PC-9 (cell line): ENCODE measurements around the gene SLC13A4. TPM values are rescaled to one million over a fixed set of nuclear protein-coding genes. Genes with fewer than 3 reads are reported as not detected.
A peak's percentile ranks its signal among the peaks of the same experiment; 100 is the strongest.

ENCODE experiments used
- BruUV-seq: library from RNA; stranded (reverse); fragments of 400-500 nt; replicated peaks from 2 replicates; lab custom pipeline; 2021; lab: Mats Ljungman, UMichigan
- CTCF ChIA-PET: fragments of 300-600 bp; sonication (Branson Sonifier 250); formaldehyde crosslinking; loops from one replicate; lab custom pipeline; 2022; ENCODE audit warnings: antibody characterized with exemption; lab: Charles Lee
- POLR2A ChIA-PET: fragments of 300-600 bp; sonication (Branson Sonifier 250); formaldehyde crosslinking; loops from one replicate; lab custom pipeline; 2022; ENCODE audit warnings: antibody characterized with exemption; ENCODE audit not compliant: unreplicated experiment; lab: Charles Lee
- DNase-seq, 2 experiments: peaks; one replicate each; pipeline versions ENCODE4 v3.0.0 to v3.0.0-alpha.2; 2015 to 2022; ENCODE audit warnings: mixed read lengths in 1 of 2
- H2AFZ ChIP-seq: fragments of 200-600 bp; sonication (generic); 2 replicates; pipeline ENCODE4 v1.8.1; 2017; ENCODE audit warnings: antibody characterized with exemption
- H3F3A ChIP-seq: fragments of 200-600 bp; sonication (generic); 2 replicates; pipeline ENCODE4 v1.8.1; 2017; ENCODE audit warnings: antibody characterized with exemption, mild to moderate bottlenecking, low read depth; ENCODE audit not compliant: insufficient read depth
- H3K27ac ChIP-seq: fragments of 200-600 bp; sonication (generic); 2 replicates; pipeline ENCODE4 v1.6.1; 2016; ENCODE audit warnings: mixed run types
- H3K27me3 ChIP-seq: fragments of 200-600 bp; sonication (generic); 2 replicates; pipeline ENCODE4 v1.6.1; 2016; ENCODE audit warnings: low read depth, mixed run types; ENCODE audit not compliant: insufficient read depth
- H3K36me3 ChIP-seq: fragments of 200-600 bp; sonication (generic); 2 replicates; pipeline ENCODE4 v1.6.1; 2016; ENCODE audit warnings: low read depth, mixed run types
- H3K4me1 ChIP-seq: fragments of 200-600 bp; sonication (generic); replicated peaks from 2 replicates; pipeline ENCODE4 v1.6.1; 2016; ENCODE audit warnings: mixed run types; ENCODE audit not compliant: insufficient read depth
- H3K4me2 ChIP-seq: fragments of 200-600 bp; sonication (generic); 2 replicates; pipeline ENCODE4 v1.6.1; 2017; ENCODE audit warnings: mixed run types
- H3K4me3 ChIP-seq: fragments of 200-600 bp; sonication (generic); 2 replicates; pipeline ENCODE4 v1.6.1; 2016; ENCODE audit warnings: mixed run types
- H3K79me2 ChIP-seq: fragments of 200-600 bp; sonication (generic); 2 replicates; pipeline ENCODE4 v1.6.1; 2017; ENCODE audit warnings: low read depth, mixed run types
- H3K9me2 ChIP-seq: fragments of 200-600 bp; sonication (generic); 2 replicates; pipeline ENCODE4 v1.8.1; 2017; ENCODE audit warnings: mild to moderate bottlenecking; ENCODE audit not compliant: insufficient read depth
- H3K9me3 ChIP-seq: fragments of 200-600 bp; sonication (generic); 2 replicates; pipeline ENCODE4 v1.8.1; 2016; ENCODE audit warnings: low read depth; ENCODE audit not compliant: insufficient read depth
- H4K20me1 ChIP-seq: fragments of 200-600 bp; sonication (generic); 2 replicates; pipeline ENCODE4 v1.8.1; 2017; ENCODE audit not compliant: insufficient read depth
- EZH2 ChIP-seq: fragments of 200-600 bp; sonication (generic); IDR thresholded peaks from 2 replicates; pipeline ENCODE4 v1.8.0; 2017; ENCODE audit warnings: antibody characterized with exemption, low read depth
- intact Hi-C: fragments of 100-400 bp; cut with micrococcal nuclease; formaldehyde crosslinking; loops from one replicate; pipeline ENCODE4 v1.10.0; 2022; ENCODE audit not compliant: unreplicated experiment
- total RNA-seq: library from RNA; stranded (reverse); gene quantifications from 2 replicates; pipeline ENCODE4 v1.2.3, GENCODE V29; 2021
- TF ChIP-seq, protein P1 (sequence below): fragments of 200-600 bp; sonication (generic); conservative IDR thresholded peaks from 2 replicates; pipeline ENCODE4 v1.6.1; 2017; ENCODE audit warnings: mixed run types, antibody characterized with exemption, mild to moderate bottlenecking, moderate library complexity

SLC13A4 gene
- total RNA-seq, 1 experiment from 2014 or later: not detected

DNA sequence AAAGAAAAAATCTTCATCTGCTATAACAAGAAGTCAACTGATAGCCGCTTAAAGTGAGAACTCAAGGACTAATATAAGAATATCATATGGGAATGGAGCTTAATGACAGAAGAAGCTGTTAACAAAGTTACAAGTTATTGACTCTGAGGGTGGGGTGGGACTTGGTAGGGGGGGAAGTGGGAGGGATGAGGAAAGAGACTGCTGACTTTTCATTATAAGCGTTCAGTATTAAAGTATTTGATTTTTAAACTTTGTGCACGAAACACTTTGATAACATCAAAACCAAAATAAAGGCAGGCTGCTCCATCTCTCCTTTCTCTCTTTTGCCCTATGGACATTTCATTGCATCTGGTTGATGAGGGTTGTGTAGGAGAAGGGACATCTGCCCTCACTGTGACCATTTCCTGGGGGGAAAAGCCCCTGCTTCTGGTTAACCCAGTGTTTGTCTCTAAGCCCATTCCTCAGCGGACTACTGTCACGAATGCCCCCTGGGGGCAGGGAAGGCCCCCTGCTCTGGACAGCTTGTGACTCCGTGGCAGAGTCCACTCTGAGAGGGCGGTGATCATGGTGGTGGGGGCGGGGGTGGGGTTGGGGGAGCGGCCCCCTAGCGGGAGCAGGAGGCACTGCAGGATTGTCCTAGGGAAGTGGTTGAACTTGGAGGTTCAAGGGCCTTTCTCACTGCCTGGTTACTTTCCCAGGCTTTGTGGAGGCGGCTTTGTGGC is 17.4 kb downstream of the SLC13A4 start:
- DNase-seq: no peak
- BruUV-seq: no TSS peak

DNA sequence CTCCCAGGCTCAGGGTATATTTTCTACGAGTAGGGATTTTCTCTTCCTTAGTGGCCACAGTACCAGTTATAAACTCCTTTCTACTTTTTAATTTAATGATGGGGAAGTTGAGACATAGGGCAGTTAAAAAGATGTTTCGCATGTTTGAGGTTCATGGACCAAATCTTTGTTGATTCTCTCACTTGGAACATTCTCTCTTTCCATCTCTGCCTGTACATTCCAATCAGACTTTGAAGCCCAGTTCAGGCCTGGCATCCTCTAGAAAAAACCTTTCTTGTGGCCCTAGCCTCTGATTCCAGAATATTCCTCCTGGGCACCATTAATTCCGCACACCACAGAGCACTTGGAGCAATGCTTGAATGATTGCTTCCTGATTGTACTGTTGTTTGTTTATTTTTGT is 18.5 kb downstream of the SLC13A4 start:
- Histone ChIP-seq H3K36me3 (no peaks in the 10 kb centered on the region), H3K4me1 (peaks cover 40% of the 10 kb centered on the region), H3K4me3 (no peak overlapping the region), H3K27me3 (no peaks in the 10 kb centered on the region), H3K4me2 (no peak overlapping the region), H3F3A (peaks cover 33% of the 10 kb centered on the region), H3K27ac (no peak overlapping the region), H4K20me1 (no peaks in the 10 kb centered on the region), H2AFZ (no peak overlapping the region), H3K9me3 (no peaks in the 10 kb centered on the region), H3K9me2 (no peaks in the 10 kb centered on the region), H3K79me2 (no peaks in the 10 kb centered on the region)
- intact Hi-C loops: no loop called here
- BruUV-seq: no TSS peak
- POLR2A ChIA-PET: no interaction called here
- TF ChIP-seq, protein P1, sequence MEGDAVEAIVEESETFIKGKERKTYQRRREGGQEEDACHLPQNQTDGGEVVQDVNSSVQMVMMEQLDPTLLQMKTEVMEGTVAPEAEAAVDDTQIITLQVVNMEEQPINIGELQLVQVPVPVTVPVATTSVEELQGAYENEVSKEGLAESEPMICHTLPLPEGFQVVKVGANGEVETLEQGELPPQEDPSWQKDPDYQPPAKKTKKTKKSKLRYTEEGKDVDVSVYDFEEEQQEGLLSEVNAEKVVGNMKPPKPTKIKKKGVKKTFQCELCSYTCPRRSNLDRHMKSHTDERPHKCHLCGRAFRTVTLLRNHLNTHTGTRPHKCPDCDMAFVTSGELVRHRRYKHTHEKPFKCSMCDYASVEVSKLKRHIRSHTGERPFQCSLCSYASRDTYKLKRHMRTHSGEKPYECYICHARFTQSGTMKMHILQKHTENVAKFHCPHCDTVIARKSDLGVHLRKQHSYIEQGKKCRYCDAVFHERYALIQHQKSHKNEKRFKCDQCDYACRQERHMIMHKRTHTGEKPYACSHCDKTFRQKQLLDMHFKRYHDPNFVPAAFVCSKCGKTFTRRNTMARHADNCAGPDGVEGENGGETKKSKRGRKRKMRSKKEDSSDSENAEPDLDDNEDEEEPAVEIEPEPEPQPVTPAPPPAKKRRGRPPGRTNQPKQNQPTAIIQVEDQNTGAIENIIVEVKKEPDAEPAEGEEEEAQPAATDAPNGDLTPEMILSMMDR: no peak
- TF ChIP-seq EZH2: no peak
- CTCF ChIA-PET: no interaction called here
- DNase-seq: no peak

More for the DNA sequence above, 17.4 kb downstream of the SLC13A4 start:
- H3K4me3 ChIP-seq: no peak overlapping the region
- no peak overlapping the region for H3K27ac ChIP-seq
- TF ChIP-seq, protein P1: peak; percentile 74
- TF ChIP-seq EZH2: no peak
- H3F3A ChIP-seq: peaks cover 41% of the 10 kb centered on the region
- POLR2A ChIA-PET: interaction anchor here (0.5 to 0.7 kb wide), 2 partner anchors 46 to 256 kb away, joined by 3 to 9 read pairs; no protein-coding TSS in a partner anchor
- no peaks in the 10 kb centered on the region for H3K27me3 ChIP-seq
- CTCF ChIA-PET: interaction anchor here (0.7 to 1.1 kb wide), 4 partner anchors 34 to 264 kb away, joined by 3 to 6 read pairs (median 4); no protein-coding TSS in a partner anchor
- intact Hi-C loops: loop anchor here (5.0 kb wide), 2 partner anchors 37 to 62 kb away; partner anchors contain the start of gene FAM180A
- H2AFZ ChIP-seq: no peak overlapping the region
- no peaks in the 10 kb centered on the region for H3K36me3 ChIP-seq
- no peaks in the 10 kb centered on the region for H3K9me2 ChIP-seq
- H4K20me1 ChIP-seq: no peaks in the 10 kb centered on the region
- H3K79me2 ChIP-seq: no peaks in the 10 kb centered on the region
- H3K4me2 ChIP-seq: no peak overlapping the region
- H3K9me3 ChIP-seq: no peaks in the 10 kb centered on the region
- H3K4me1 ChIP-seq: peaks cover 51% of the 10 kb centered on the region

DNA sequence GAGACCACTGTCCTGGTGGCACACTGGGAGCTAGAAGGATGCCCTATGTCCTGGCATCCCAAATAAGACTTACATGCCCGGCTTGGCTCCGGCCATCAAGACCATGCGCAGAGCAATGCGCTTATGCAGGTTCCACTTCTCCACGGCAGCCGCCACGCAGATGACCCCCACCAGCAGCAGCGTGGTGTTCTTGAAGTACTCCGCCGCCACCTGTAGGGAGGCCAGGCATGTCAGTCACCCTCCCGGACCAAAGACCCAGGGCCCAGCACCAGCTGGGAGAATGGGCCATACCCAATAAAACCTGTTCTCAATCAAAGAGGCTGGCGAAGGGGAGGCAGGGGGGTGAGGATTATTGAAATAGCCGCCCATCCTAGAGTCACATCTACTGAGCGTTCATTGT is 19.9 kb downstream of the SLC13A4 start:
- no peak for DNase-seq
- intact Hi-C loops: no loop called here
- peak overlapping the region; percentile 93 for H3K27ac ChIP-seq
- ChIA-PET CTCF (interaction anchor here (0.5 kb wide), 1 partner anchor 301 kb away, joined by 3 read pairs; no protein-coding TSS in a partner anchor), POLR2A (no interaction called here)
- no TSS peak for BruUV-seq
- H3K9me2 ChIP-seq: no peaks in the 10 kb centered on the region
- H3K4me1 ChIP-seq: peaks cover 30% of the 10 kb centered on the region
- H3K36me3 ChIP-seq: no peaks in the 10 kb centered on the region
- peak overlapping the region; percentile 35; the same call in 1 of the 2 replicates for H3K4me3 ChIP-seq
- no peaks in the 10 kb centered on the region for H3K27me3 ChIP-seq
- H2AFZ ChIP-seq: no peak overlapping the region; the same call in 1 of the 2 replicates
- H4K20me1 ChIP-seq: no peaks in the 10 kb centered on the region
- no peaks in the 10 kb centered on the region for H3K79me2 ChIP-seq
- H3K4me2 ChIP-seq: peak overlapping the region; percentile 77
- no peaks in the 10 kb centered on the region for H3K9me3 ChIP-seq
- TF ChIP-seq, protein P1: no peak
- TF ChIP-seq EZH2: no peak
- peaks cover 24% of the 10 kb centered on the region for H3F3A ChIP-seq
